AG10803 (cell line): Measurements from ENCODE around the gene AMIGO3.
"Not testable (repeated sequence)": the region's sequence is repeated elsewhere in the genome, so short reads cannot be mapped to it uniquely, and the experiment has no call there.

Experiments
- DNase-seq: peaks from one replicate; pipeline ENCODE4 v3.0.0; 2010; ENCODE audit warnings: low read depth
- H3K4me3 ChIP-seq: 2 replicates; pipeline ENCODE4 v1.5.1; 2011; ENCODE audit warnings: mild to moderate bottlenecking, low read length, control low read depth
- CTCF ChIP-seq: conservative IDR thresholded peaks from 2 replicates; pipeline ENCODE4 v1.5.1; 2011; ENCODE audit warnings: mild to moderate bottlenecking, low read length, control low read depth, inconsistent platforms

AMIGO3 gene

GRCh38 chr3:49689046-49689907 is 30.2 kb downstream of the AMIGO3 start, which contains the start of the genes MST1 and RNF123:
TSS of gene MST1 (minus strand) at chr3:49689474. CDS start at chr3:49688691, 783 bp downstream.
TSS of gene RNF123 (plus strand) at chr3:49689557. CDS start at chr3:49691166, 1,609 bp downstream.
- TF ChIP-seq CTCF: peak; percentile 44
- peak; percentile 87 for DNase-seq
- peak within 1 kb of the TSS; percentile 93 for H3K4me3 ChIP-seq

GRCh38 chr3:49688338-49689045 is 31.0 kb downstream of the AMIGO3 start:
- DNase-seq: not testable (repeated sequence)

GRCh38 chr3:49687424-49687795 is 32.1 kb downstream of the AMIGO3 start:
- not testable (repeated sequence) for H3K4me3 ChIP-seq, DNase-seq

More at GRCh38 chr3:49688338-49689045, 31.0 kb downstream of the AMIGO3 start:
- H3K4me3 ChIP-seq: peak overlapping the region; percentile 93

DNA sequence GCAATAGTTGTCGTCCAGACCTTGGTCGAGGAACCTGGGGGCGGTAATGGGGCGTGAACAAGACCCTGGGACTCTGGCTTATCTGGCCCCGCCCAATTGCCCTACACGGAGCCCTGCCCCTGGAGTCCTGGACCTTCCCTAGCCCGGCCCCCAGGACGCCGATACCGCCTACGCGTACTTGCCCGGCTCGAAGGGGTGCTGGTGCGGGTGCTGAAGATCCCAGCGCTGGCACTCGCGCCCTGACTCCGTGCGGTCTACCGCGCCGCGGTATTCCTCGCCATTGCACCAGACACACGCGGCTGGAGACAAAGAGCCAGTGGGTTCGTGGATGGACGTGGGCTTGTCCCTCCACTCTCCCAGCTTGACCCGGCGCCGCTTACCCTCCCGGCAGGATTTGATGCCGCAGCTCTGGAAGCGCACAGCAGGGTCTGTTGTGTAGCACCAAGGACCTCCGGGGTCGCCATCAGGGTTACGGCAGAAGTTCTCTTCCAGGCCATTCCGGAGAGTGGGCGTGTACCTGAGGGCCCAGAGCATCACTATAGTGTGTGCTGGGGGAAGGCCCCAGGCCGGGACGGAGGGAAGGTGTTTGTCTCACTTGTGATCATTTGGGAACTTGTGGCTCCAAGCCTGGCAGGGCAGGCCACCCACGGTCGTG is 32.6 kb downstream of the AMIGO3 start:
- peak overlapping the region; percentile 17; the same call in 1 of the 2 replicates for H3K4me3 ChIP-seq

GRCh38 chr3:49686346-49686745 is 33.1 kb downstream of the AMIGO3 start:
- not testable (repeated sequence) for DNase-seq
- H3K4me3 ChIP-seq: peak overlapping the region; percentile 17; the same call in 1 of the 2 replicates

More for the DNA sequence above, 32.6 kb downstream of the AMIGO3 start:
- DNase-seq: peak; percentile 24

GRCh38 chr3:49685846-49686245 is 33.6 kb downstream of the AMIGO3 start:
- H3K4me3 ChIP-seq, DNase-seq: not testable (repeated sequence)

- not testable (repeated sequence) for H3K4me3 ChIP-seq, DNase-seq
Measured at GRCh38 chr3:49685103-49685502, 34.4 kb downstream of the AMIGO3 start.

GRCh38 chr3:49684453-49684852 is 35.0 kb downstream of the AMIGO3 start:
- not testable (repeated sequence) for H3K4me3 ChIP-seq, DNase-seq

DNA sequence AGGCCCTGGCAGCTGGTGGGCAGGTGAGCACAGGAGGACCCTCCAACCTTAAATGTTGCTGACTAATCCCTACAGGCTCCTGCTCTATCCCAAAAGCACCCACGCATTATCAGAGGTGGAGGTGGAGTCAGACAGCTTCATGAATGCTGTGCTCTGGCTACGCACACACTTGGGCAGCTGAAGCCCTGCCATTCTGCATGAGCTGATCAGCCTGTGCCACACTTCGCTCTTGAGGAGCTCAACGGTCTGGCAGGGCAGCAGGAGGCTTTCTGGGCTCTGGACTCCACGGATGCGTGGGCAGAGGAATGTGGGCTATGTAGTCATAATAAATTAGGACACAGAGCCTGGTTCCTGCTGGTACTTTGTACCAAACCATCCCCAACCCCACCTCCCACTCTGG is 36.3 kb downstream of the AMIGO3 start:
- DNase-seq: no peak
- no peak for TF ChIP-seq CTCF
- no peak overlapping the region for H3K4me3 ChIP-seq

DNA sequence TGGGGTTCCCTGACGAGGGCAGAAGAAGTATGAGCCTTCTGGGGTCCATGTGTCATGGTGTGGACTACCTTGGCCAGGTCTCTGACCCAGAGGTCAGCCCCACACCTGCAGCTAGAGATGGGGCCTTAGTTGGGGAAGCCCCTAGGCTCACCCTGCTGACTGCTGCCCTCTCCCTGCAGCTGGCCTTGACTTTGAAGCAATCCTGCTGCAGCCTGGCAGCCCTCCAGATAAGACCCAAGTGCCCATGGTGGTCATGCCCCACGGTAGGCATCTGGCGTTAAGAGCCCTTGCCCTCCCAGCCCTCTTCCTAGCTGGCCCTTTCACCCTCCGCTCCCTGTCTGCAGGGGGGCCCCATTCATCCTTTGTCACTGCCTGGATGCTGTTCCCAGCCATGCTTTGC is 37.9 kb downstream of the AMIGO3 start:
- H3K4me3 ChIP-seq: no peak overlapping the region

More for the DNA sequence above, 37.9 kb downstream of the AMIGO3 start:
- no peak for DNase-seq
- no peak for TF ChIP-seq CTCF
